ENCODE results near the gene FASN. TPM values are rescaled to one million over a fixed set of nuclear protein-coding genes. Genes with fewer than 3 reads are reported as not detected.

Gene FASN
- total and polyA plus RNA-seq, 2 donors (not counting 3 experiments of a cell fraction or from before 2014, with no cell fraction given), result 101 to 360 TPM

DNA sequence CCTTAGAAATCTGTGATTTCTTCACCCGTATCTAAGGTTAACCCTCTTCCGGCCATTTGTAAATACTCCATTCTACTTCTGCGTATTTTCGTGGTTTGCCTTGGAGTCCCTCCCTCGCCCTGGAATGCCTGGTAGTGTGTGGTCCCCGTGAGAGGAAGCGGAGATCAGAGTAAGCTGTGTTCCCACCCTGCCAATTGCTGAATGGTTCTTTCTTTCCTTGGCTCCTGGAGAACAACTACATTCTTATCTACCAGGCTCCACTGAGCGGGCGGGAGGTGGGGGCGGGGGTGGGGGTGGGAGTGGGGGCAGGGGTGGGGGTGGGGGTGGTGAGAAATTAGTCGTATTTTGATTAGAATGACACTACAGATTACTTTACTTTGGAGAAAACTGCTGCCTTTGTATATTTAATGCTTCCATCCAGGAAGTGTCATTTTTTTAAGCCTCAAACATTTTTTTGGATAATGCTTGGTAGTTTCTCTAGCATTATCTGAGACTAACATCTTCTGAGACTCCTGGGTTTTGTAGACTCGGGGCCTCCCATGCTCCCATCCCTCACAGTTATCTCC is 20.9 kb upstream of the FASN start:
- H3K9ac ChIP-seq (replicated peaks; ENCODE audit: extremely low read depth, insufficient read depth, low read length), result no peak overlapping the region
- CTCF ChIA-PET, result no interaction called here
- H3K36me3 ChIP-seq (ENCODE audit: control insufficient read depth in 2 of 2, extremely low read depth in 1 of 2, insufficient read depth in 2 of 2, low read length in 2 of 2), result no peaks in the 10 kb centered on the region
- H3K4me3 ChIP-seq (replicated peaks in 1 of 3; ENCODE audit: insufficient read depth in 1 of 3, low read depth in 1 of 3, low read length in 3 of 3), result no peak overlapping the region
- H3K4me1 ChIP-seq (ENCODE audit: control insufficient read depth, extremely low read depth, insufficient read depth, low read length), result no peaks in the 10 kb centered on the region
- no peaks in the 10 kb centered on the region for H4K20me1 ChIP-seq (replicated peaks; ENCODE audit: control insufficient read depth, extremely low read depth, insufficient read depth, low read length)
- H2AFZ ChIP-seq (ENCODE audit: low read depth, low read length), result no peak overlapping the region
- H3K27ac ChIP-seq (ENCODE audit: insufficient read depth, low read depth, low read length), result no peak overlapping the region
- intact Hi-C loops (cut with micrococcal nuclease), result no loop called here
- DNase-seq (ENCODE audit: low read depth, low spot score) (no peak), FAIRE-seq (no peak)
- H3K79me2 ChIP-seq (ENCODE audit: control insufficient read depth, insufficient read depth, low read length), result no peaks in the 10 kb centered on the region
- no peak overlapping the region for H3K4me2 ChIP-seq (ENCODE audit: insufficient read depth, low read length)
- no TSS peak for BruUV-seq (replicated peaks)
- H3K9me3 ChIP-seq (replicated peaks; ENCODE audit: control insufficient read depth, insufficient read depth, low read length), result no peaks in the 10 kb centered on the region
- dilution Hi-C loops (cut with MboI; ENCODE audit: extremely low pct_ligation_motif_present, low sequenced_read_pairs), result no loop called here
- TF ChIP-seq GATA2 (IDR thresholded peaks at IDR 0.05; ENCODE audit: insufficient read depth, insufficient read length, low read depth, low read length) (no peak), EZH2 (IDR thresholded peaks at IDR 0.05; ENCODE audit: borderline replicate concordance, low read depth, low read length, severe bottlenecking) (no peak), MAX (IDR thresholded peaks at IDR 0.05; ENCODE audit: insufficient read depth, insufficient read length) (no peak), JUN (IDR thresholded peaks at IDR 0.05; ENCODE audit: borderline replicate concordance, insufficient read depth, insufficient read length, low read depth) (no peak), POLR2A (IDR thresholded peaks at IDR 0.05; ENCODE audit: low read depth, low read length) (no peak), CTCF (IDR thresholded peaks at IDR 0.05; ENCODE audit: extremely low read depth in 1 of 2, insufficient read depth in 1 of 2, low read depth in 1 of 2, low read length in 2 of 2) (no peak), MYC (IDR thresholded peaks at IDR 0.05; ENCODE audit: low read depth, low read length) (no peak), POLR2AphosphoS5 (IDR thresholded peaks at IDR 0.05; ENCODE audit: insufficient read depth, low read depth, low read length) (no peak), FOS (IDR thresholded peaks at IDR 0.05; ENCODE audit: borderline replicate concordance, insufficient read depth, low read length) (no peak)
- H3K27me3 ChIP-seq (ENCODE audit: control insufficient read depth in 2 of 2, insufficient read depth in 2 of 2, low read length in 2 of 2), result no peaks in the 10 kb centered on the region
- no peaks in the 10 kb centered on the region for H3K9me1 ChIP-seq (replicated peaks; ENCODE audit: control insufficient read depth, extremely low read depth, insufficient read depth, low read length)
- POLR2A ChIA-PET, result no interaction called here
